Measurements from ENCODE around the gene NYAP1.
"Not testable (repeated sequence)": the region's sequence is repeated elsewhere in the genome, so short reads cannot be mapped to it uniquely, and the experiment has no call there.

NYAP1 gene

GRCh38 chr7:100538348-100538653 is 54.6 kb downstream of the NYAP1 start:
- no peak for TF ChIP-seq CTCF (IDR thresholded peaks at IDR 0.05; ENCODE audit: low read length, missing control alignments)
- H3K4me3 ChIP-seq (replicated peaks; ENCODE audit: low read depth, low read length), result peak overlapping the region; percentile 47

DNA sequence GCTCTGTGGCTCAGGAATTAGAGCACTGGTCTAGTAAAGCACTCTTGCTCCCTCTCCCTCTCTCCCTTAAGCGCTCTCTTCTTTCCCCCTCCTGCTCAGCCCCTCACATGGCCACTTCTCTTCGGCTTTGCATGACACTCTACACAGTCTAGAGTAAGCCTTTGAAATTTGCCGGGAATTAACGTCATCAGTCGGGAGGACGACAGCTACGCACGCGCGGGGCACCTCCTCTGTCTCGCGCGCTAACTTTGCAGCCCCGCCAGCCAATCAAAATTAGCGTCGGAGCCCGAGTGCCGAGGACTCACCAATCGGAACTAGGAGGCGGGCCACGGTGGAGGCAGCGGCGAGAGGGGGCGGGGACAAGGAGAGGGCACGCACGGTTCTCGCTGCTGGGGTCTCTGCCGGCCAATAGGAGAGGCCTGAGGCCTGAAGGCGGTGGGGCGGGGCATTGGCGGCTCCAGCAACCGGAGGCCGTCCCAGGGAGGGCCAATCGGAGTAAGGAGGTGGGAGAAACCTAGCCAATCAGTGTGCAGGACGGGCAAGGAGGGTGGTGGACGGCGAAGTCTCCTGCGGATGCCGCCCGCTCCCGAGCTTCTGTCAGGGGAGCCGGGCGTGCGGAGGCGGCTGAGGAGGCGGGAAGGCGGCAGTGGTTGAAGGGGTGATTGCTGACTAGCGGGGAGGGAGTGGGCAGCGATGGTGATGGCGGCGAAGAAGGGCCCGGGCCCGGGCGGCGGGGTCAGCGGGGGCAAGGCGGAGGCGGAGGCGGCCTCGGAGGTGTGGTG is 55.1 kb downstream of the NYAP1 start, which contains the start of gene AGFG2:
AGFG2 (plus strand) TSS at position 550 of the 782 bp plus-strand sequence; CDS start at position 694, 144 bp downstream.
- peak within 1 kb of the TSS; percentile 66 for H3K4me3 ChIP-seq (replicated peaks; ENCODE audit: low read depth, low read length)
- no peak for TF ChIP-seq CTCF (IDR thresholded peaks at IDR 0.05; ENCODE audit: low read length, missing control alignments)
- peak; percentile 100 for DNase-seq (ENCODE audit: low read depth)

More at GRCh38 chr7:100538348-100538653, 54.6 kb downstream of the NYAP1 start:
- no peak for DNase-seq (ENCODE audit: low read depth)

GRCh38 chr7:100539436-100540006 is 55.8 kb downstream of the NYAP1 start:
- TF ChIP-seq CTCF (IDR thresholded peaks at IDR 0.05; ENCODE audit: low read length, missing control alignments), result no peak
- peak overlapping the region; percentile 66 for H3K4me3 ChIP-seq (replicated peaks; ENCODE audit: low read depth, low read length)
- DNase-seq (ENCODE audit: low read depth), result no peak

DNA sequence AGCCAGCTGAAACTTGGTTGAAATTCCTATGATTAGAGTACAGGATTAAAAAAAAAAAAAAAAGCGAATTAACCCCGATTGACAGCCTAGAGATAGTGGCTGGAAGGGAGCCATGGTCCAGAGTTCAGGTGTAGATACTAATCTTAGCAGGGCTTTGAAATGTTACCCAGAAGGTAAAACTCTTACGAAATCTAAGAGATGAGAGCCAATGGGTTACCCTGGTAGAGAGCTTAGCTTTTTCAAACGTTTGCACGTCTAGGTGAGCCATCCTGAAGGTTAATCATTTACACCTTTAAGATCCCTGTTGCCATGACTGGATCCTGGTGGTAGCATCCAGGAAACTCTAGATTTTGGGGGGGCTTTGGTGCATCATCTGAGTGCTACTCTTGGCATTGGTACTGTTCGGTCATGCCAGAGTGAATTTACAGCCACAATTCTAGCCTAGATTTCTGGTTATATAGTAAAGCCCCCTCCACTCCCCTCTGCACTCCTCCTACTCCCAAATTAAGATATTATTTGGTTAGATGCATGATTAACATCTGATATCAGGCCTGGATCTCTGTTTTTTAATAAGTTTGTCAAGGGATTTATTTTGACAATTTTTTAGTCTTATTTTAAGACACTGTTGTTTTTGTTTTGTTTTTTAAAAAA is 56.5 kb downstream of the NYAP1 start:
- H3K4me3 ChIP-seq (replicated peaks; ENCODE audit: low read depth, low read length), result peak overlapping the region; percentile 66
- DNase-seq (ENCODE audit: low read depth), result no peak
- TF ChIP-seq CTCF (IDR thresholded peaks at IDR 0.05; ENCODE audit: low read length, missing control alignments), result no peak

DNA sequence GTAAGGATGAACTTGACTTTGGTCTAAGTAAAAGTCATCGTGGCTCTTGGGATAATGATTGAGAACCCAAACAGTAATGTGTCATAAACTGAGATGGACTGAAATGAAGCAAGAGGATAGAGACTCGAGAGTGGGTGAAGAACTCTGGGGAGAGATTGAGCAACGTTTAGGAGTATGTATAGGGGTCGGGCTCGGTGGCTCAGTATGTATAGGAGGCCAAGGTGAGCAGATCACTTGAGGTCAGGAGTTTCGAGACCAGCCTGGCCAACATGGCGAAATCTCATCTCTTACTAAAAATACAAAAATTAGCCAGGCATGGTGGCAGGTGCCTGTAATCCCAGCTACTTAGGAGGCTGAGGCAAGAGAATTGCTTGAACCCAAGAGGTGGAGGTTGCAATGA is 57.6 kb downstream of the NYAP1 start:
- not testable (repeated sequence) for H3K4me3 ChIP-seq (replicated peaks; ENCODE audit: low read depth, low read length); DNase-seq (ENCODE audit: low read depth)

DNA sequence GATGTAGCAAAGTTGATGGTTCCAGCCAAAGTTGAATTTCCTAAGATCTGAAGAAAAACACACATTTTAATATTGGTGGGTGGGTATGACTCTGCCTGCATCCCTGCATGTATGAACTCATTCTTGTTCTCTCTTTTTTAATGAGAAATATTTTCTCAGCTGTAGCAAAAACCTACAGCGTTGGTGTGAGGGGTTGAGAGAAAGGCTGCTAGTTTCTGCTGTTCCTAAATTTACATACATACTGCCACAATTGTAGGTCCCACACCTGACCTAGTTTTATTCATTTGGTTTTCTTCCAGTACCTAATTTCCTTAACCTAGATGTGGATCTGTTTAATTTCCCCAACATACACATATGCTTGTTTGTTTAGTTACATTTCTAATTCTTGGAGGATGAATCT is 59.9 kb downstream of the NYAP1 start:
- no peak for TF ChIP-seq CTCF (IDR thresholded peaks at IDR 0.05; ENCODE audit: low read length, missing control alignments)
- no peak for DNase-seq (ENCODE audit: low read depth)
- no peak overlapping the region for H3K4me3 ChIP-seq (replicated peaks; ENCODE audit: low read depth, low read length)

- no peak for DNase-seq (ENCODE audit: low read depth)
- TF ChIP-seq CTCF (IDR thresholded peaks at IDR 0.05; ENCODE audit: low read length, missing control alignments), result no peak
- no peak overlapping the region for H3K4me3 ChIP-seq (replicated peaks; ENCODE audit: low read depth, low read length)
Observed at GRCh38 chr7:100544386-100544785, 60.7 kb downstream of the NYAP1 start.

Measured in fibroblast of pulmonary artery (primary cell).